SKM-1 treated with dmso at 0.1 percent for 144 hours (cell line): Measurements from ENCODE around the gene ERO1A.

Source experiments
- DNase-seq: peaks from one replicate; lab custom pipeline; 2025; ENCODE audit not compliant: unreplicated experiment; lab: John Stamatoyannopoulos, UW

Gene ERO1A

DNA sequence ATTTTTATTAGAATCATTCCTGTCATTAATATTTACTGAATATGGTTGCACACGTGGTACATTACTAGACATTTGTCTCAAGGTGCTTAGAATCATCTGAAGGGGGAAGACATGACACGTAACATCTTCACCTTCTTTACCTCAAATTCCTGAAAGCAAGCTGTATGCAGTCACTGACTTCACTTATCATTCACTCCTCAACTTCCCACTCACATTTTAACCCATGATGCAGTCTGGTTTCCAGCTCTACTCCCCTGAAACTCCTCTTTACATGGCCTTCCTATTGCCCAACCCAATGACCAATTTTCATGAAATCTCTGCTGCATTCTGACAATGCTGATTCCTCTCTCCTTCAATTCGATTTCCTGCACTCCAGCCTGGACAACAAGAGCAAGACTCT is 5.9 kb upstream of the ERO1A start:
- no peak for DNase-seq

DNA sequence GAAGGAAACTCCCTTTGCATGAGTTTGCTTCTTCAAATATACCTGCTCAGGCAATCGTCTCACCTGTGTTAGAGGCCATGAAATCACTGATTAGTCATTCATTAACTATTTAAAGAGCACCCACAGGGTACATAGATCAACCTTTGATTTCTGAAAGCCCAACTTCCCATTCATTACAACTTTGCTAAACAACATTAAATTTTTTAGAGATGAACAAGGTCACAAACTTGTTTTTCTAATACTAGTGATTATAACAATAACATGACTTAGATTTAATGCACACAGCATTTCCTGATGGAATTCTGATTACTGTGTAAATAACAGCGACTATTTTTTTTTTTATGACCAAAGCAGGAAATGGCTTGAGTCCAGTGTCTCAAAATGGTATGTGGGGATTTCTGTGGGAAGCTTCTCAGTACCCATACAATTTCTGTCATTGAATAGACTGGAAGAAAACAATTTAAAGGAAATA is 5.4 kb upstream of the ERO1A start:
- DNase-seq, result no peak

DNA sequence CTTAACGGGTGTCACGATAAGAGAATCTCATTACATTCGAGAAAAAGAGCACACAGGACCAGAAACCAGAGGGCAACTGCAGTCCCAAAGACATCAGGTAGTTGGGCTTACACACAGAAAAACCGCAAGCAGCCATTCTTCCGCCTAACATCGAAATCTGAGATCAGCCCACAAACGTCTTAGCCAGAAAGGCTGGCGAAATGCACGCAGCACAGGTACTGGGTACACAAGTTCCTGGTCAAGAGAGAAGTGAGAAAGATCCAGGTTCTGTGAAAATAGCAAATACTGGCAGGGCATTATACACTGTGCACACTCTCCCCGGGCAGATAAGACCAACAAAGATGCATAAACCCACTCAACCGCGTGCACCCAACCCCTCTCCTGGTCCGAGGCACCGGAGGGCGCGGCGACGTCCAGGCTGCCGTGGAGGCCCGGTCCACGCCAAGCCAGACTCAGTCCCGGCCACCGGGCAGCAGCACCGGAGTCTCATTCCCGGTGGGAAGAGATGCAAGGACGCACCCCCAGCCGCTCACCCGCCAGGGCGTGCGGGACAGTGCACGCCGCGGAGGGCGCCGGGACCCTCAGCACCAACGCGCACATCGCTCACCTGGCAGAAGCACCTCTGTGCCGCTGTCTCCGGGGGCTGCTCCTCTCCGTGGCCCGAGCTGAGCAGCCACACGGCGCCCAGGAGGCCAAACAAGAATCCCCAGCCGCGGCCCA is 437 bp downstream of the ERO1A start:
- peak; percentile 18 for DNase-seq

DNA sequence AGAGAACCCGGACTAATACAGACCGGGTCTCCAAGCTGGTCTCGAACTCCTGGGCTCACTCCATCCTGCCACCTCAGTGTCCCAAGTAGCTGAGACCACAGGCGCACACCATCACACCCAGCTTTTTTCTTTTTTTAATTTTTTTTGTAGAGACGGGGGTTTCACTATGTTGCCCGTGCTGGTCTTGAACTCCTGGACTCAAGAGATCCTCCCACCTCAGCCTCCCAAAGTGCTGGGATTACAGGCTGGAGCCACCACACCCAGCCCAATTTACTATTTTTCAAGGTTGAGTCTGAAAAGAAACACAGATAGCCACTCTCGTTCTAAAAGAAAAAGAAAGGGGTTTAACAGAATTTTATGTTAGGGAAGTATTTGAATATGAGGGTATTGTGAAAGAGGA is 1.8 kb downstream of the ERO1A start:
- no peak for DNase-seq

DNA sequence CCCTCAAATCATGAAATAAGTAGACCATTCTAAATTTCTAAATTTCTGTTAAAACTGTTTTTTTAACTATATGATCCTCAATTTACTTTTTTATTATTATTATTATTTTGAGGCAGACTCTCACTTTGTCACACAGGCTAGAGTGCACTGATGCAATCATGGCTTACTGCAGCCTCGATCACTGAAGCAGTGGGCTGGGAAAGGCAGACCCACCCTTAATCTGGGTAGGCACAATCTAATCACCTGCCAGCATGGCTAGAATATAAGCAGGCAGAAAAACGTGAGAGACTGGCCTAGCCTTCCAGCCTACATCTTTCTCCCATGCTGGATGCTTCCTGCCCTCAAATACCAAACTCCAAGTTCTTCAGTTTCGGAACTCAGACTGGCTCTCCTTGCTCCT is 2.3 kb downstream of the ERO1A start:
- DNase-seq, result no peak

DNA sequence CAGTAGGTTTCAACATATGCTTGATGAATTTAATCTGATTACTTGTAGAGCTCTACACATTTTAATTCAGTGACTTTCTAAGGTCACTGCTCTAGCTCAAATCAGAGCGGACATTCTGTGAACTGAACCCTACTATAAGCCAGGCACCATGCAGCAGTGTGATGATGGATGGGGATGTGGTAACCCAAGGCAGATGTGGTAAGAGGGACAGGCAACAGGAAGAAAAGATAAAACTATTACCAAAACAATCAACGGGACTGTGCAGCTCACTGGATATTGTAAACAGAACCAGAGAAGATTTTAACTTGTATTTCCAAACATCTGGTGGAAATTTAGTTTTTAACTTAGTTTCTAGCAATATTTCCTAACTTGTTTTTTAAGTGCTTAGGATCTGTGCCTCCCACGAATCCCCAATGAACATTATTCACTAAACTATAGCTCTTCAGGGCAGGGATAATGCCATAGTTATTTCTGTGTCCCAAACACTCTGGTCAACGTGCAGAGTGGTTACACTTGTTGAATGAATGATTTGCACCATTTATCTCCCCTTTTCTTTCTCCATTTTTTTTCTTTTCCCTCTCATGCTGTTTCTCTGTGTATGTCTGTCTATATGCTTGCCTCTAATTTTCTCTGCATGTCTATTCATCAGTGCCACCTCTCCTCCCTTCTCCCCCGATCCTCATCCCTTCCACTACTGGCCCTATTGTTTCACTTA is 3.0 kb downstream of the ERO1A start:
- DNase-seq, result peak; percentile 35

DNA sequence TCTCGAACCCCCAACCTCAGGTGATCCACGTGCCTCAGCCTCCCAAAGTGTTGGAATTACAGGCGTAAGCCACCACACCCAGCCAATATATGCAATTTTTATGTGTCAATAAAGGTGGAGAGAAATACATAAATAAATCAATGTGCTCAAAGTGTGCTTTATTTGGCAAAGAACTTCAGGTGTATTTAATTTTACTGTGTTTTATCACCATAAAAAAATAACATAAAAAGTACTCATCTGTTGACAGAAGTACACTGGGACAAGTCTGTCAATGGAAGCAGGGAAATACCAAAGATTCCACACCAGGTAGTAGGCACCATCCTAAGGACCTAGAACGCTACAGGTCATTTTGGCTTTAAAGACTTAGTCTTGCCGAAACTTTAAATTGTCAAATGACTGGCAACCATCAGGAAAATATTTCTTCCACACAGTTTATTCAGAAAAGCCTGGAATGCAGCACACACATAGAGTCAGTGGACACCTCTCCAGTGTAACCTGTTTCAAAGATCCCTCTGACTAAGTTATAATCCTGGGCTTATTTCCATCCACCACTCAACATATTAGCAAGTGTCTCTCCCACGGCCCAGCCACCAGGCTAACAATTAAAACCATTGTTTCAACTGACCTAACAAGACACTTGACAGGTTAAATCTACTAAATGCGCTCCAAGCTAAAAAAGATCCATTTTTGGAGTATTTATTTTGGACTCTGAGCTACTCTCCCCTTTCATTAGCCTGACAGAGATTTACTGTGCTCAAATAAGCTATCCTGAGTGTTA is 4.2 kb downstream of the ERO1A start:
- no peak for DNase-seq

DNA sequence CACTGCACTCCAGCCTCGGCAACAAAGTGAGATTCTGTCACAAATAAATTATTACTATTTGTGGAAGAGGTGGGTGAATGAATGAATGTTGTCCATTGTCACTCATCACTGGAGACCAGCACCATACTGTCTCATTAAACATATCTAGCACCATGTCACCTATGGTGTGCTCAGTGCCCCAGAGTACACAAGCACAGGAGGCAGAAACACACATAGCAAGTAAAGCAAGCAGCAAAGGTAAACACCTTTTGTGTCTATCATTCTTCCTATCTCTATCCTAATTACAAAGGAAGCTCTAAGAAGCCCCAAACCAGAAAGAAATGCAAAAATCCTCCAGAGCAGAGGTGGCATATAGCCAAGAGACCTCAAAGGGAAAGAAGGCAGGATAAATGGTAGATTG is 9.2 kb downstream of the ERO1A start:
- DNase-seq, result no peak

DNA sequence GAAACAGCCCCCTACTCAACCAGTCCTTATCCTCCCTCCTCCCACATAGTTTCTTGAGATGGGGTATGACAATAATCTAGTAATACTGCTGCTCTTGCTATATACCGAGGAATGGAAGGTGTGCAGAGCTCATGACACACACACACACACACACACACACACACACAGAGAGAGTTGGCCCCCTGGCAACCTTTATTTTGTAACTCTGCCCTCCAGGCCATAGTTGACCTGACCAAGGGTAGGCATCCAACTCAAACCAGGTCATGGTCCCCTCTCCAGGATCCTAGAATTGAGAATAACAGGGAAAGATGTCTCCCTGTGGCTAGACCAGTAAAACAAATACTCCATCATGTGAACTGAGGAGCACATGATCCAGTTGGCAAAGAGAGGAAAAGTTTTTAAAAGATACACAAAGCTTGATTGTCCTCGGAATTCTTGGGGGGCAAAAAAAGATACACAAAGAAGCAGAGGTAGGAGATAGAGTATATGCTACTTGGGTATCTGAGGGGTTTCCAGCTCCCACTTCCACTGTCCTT is 11.3 kb downstream of the ERO1A start:
- DNase-seq, result no peak

DNA sequence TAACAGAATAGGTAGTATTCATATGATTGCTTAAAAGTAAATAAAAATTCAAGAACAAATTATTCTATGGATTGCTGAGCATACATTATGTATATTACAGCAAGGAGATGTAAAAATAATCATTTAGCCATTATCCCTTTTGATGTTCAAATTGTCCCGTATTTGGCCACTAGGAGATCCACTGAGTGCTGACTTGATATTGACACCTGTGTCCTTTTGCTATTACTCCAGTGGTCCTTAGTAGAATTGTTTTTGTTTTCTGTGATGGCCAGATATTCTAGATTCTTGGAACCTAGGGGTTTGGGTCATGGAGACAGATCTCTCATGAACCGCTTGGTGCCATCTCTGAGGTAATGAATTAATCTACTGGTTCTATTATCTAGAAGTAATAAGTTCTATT is 16.8 kb downstream of the ERO1A start:
- no peak for DNase-seq

DNA sequence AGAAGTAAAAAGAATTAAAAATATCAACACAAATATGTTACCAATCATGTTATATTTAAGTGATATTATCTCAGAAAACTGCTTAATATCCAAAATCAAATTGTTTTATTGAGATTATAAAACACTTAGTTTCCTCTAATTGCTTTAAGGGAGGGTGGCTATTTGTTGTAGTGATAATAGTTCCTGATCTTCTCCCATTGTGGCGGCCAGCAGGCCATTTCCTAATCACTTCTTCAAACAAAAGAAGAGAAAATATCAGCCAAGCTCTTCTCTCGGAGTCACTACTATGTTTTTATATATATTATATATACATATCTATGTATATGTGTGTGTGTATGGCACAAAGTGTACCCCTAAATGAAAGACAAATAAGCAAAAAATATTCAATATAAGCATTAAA is 31.5 kb downstream of the ERO1A start:
- no peak for DNase-seq

DNA sequence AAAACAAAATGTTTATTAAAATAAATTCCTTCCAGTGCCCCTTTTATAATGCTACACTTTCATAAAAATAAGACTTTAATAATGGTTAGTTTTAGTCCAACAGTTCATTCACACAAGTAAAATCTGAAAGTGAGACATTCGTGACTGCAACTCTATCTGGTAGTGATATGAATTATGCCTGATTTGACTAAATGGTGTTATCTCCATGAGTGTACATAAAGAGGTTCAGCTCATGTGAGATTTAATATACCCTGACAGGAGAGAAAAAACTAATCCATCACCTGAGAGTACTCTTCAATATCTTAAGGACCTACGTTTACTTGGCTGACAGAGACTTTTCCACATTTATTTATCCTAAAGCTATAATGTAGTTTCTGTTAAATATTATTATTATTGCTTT is 34.0 kb downstream of the ERO1A start:
- no peak for DNase-seq

DNA sequence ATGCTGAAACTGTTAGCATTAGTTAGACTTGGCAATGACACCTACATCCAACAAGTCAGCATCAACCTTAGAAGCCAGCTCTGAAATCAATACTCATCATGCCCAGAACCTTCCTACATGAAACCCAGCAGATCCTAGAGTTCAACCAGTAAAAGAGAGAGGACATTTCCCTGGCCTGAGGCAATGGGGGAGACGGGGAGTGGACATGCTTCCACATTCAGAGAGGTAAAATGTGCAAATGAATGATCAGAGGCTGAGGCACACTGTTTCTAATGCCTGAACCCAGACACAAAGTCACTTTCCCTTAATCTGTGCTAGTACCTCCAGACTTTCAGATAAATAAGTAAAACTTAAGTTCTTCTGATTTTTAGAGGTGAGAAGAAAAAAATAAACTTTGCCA is 34.5 kb downstream of the ERO1A start:
- DNase-seq, result no peak

DNA sequence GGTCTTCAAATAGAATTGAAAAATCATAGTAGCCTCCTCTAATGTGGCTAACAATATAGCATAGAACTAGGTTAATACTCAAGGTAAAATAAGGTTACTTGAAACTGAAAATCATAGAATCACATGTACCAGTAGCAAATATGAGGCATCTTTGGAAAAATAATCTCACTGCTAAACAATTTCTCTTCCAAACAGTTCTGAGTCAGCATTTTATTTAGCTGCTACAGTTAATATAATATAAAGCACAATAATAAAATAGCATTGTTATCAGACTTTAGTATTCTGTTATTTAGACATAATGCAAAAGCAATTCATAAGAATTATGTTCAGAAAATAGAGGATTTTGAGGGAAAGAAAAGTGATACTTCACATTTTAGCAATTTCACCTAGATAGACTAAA is 35.0 kb downstream of the ERO1A start:
- no peak for DNase-seq

DNA sequence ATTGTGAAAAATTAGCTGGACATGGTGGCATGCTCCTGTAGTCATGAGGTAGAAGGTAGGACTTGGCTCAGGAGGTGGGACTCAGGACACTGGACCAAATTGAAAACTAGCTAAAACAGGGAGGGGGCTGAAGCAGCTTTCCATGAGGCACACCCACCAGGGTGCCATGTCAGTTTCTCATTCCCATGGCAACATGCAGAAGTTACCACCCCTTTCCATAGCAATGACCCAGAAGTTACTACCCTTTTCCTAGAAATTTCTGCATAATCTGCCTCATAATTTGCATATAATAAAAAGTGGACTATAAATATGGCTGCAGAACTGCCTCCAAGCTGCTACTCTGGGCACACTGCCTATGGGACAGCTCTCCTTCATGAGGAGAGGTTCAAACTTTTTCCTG is 38.5 kb downstream of the ERO1A start:
- no peak for DNase-seq

DNA sequence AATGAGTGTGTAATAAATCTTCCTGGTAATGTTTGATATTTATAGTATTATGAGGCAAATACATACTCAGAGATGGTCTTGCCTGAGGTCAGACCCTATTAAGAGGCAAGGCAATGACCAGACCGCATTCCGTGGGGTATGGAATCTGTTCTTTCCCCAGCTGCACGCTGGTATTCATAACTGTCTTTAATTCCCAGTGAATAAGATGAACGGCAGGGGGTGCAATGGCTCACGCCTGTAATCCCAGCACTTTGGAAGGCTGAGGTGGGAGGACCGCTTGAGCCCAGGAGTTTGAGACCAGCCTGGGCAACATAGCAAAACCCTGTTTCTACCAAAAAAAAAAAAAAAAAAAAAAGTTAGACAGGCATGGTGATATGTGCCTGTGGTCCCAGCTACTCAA is 44.6 kb downstream of the ERO1A start:
- DNase-seq, result no peak

DNA sequence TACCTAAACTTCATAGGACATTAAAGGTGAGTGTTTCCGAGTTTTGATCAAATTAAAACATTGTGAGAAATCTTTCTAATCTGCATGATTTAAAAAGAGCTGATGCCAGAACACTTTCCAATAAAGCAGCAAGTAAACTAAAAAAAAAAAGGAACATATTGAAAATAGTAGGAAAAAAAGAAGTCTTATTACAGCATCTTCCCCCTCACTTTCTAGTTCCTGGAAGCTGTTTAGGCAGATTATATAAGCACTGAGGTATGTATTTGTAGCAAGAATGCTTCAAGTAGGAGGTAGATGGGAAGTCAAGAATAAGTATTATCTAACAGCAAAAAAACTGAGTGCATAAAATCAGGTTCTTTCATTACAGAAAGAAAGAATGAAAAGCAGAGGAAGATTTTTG is 45.8 kb downstream of the ERO1A start:
- no peak for DNase-seq

DNA sequence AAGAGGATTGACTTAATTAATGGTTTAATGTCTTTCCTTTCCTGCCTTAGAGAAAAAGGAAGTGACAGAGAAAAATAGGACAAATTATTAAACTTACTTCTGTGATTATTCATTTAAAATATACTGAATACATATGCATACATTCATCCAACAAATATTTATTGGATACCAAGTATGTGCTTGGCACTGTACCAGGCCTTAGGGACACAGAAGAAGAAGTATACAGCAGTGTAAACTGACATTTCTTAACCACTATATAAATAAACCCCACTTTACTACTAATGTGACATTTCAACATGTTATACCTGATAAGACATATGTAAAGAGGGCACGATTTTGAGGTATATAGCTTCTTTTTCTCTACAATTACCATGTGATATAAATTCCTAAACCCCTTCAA is 53.6 kb downstream of the ERO1A start:
- DNase-seq, result no peak

DNA sequence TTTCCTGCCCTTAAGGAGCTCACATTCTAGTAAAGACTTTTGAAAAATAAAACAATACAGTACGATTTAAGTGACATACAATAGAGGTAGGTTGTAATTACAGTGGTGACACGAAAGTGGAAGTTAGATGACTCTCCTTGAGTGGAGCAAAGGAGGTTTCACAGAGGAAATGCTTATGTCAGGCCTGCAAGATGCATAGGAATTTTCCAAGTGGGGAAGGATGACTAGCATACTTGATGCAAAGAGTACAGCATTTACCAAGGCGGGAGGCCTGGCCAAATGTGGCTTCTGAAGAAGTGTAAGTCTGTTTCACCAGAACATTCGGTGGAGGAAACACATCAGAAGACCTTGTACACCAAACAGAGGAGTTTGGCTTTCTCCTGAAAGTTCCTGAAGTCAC is 55.2 kb downstream of the ERO1A start:
- DNase-seq, result no peak

DNA sequence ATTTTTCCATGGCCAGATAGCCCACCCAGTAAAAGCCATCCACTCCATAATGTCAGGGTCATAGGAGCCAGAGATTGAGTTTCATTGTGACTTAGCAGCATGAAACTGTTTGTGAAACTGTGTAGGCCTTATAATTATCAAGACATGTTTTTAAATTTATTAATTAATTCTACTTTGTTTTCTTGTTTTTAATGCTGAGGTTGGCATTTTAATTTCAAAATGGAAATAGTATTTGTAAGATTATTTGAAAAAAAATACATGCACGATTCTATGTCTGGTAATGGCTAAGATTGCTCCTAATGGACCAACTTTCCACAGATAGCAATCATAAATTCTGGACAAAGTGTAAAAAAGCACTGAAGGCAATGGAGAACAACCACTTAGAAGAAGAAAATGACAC is 75.7 kb downstream of the ERO1A start:
- no peak for DNase-seq

DNA sequence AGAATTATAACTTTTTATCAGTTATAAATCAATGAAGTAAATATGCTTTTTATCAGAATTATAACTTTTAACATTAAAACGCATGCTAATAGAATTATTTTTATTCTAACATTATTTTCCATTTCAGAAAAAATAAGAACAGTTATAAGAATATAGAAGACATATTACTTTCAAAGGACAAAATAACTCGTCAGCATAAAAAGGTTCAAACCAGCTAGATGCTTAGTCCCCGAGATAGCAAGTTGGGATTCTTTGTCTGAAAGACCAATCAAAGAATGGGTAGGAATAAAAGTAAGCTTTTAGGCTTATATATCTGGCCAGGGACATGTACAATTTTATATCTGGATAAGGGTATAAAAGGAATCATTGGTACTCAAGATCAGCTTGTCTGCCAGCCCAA is 76.8 kb downstream of the ERO1A start:
- DNase-seq, result no peak

DNA sequence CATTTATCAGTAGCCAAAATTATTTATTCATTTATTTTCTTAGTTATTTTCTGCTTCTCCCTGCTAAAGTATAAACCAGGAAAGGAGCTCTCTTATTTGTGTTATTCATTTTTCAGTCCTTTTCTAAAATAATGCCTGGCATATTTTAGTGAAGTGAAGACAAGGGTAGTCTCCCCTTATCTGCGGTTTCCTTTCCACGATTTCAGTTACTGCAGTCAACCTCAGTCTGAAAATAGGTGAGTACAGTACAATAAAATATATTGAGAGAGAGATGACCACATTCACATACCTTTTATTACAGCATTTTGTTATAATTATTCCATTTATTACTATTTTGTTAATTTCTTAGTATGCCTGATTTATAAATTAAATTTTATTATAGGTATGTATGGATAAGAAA is 85.2 kb downstream of the ERO1A start:
- DNase-seq, result no peak
